K562 (cell line): Measurements from ENCODE around the gene VPS13D. TPM values are rescaled to one million over a fixed set of nuclear protein-coding genes. Genes with fewer than 3 reads are reported as not detected.

Experiments used
- ARID4B ChIP-seq: sonication (generic); formaldehyde crosslinking; IDR thresholded peaks from 2 replicates; pipeline ENCODE4 v1.8.0; 2022; ENCODE audit warnings: mild to moderate bottlenecking, missing genetic modification reagents
- ATF6 ChIP-seq: sonication (generic); formaldehyde crosslinking; IDR thresholded peaks from 2 replicates; pipeline ENCODE4 v1.4.0; 2020; ENCODE audit warnings: mild to moderate bottlenecking, missing genetic modification reagents
- HDGF ChIP-seq: fragments of 450-650 bp; IDR thresholded peaks from 2 replicates; pipeline ENCODE4 v1.6.1; 2016
- IRF9 ChIP-seq: fragments of 450-650 bp; IDR thresholded peaks from 2 replicates; pipeline ENCODE4 v1.6.1; 2016; ENCODE audit warnings: missing biosample characterization, missing genetic modification characterization
- KLF6 ChIP-seq: fragments of 250-450 bp; sonication (Bioruptor Pico); IDR thresholded peaks from 2 replicates; pipeline ENCODE4 v1.4.0; 2020; ENCODE audit warnings: mild to moderate bottlenecking, moderate library complexity, borderline replicate concordance
- MEF2A ChIP-seq: IDR thresholded peaks from 2 replicates; pipeline ENCODE4 v1.6.1; 2011; ENCODE audit warnings: low read depth, mild to moderate bottlenecking, low read length, moderate library complexity; ENCODE audit not compliant: control insufficient read depth
- PTTG1 ChIP-seq: fragments of 450-650 bp; IDR thresholded peaks from 2 replicates; pipeline ENCODE4 v1.6.1; 2016; ENCODE audit warnings: low read depth, mild to moderate bottlenecking, missing genetic modification characterization, missing compliant biosample characterization
- RAD51 ChIP-seq: fragments of 450-650 bp; IDR thresholded peaks from 2 replicates; pipeline ENCODE4 v1.7.1; 2016; ENCODE audit warnings: low read depth, mild to moderate bottlenecking, borderline replicate concordance
- SMAD2 ChIP-seq: fragments of 150-350 bp; IDR thresholded peaks from 2 replicates; pipeline ENCODE4 v1.6.1; 2014; ENCODE audit warnings: low read depth, mild to moderate bottlenecking, low read length
- SREBF1 ChIP-seq: fragments of 150-350 bp; IDR thresholded peaks from 2 replicates; pipeline ENCODE4 v1.6.1; 2014; ENCODE audit warnings: antibody characterized with exemption, low read depth, low read length, borderline replicate concordance
- TAF15 ChIP-seq: fragments of 200-400 bp; formaldehyde crosslinking; IDR thresholded peaks from 2 replicates; pipeline ENCODE4 v1.6.1; 2017; ENCODE audit warnings: mild to moderate bottlenecking, low read depth, low read length, moderate library complexity
- ZNF184 ChIP-seq: sonication (generic); formaldehyde crosslinking; IDR thresholded peaks from 2 replicates; pipeline ENCODE4 v1.5.0; 2020; ENCODE audit warnings: missing genetic modification reagents
- ZNF197 ChIP-seq: fragments of 200-800 bp; sonication (Bioruptor generic); IDR thresholded peaks from 2 replicates; pipeline ENCODE4 v1.6.1; 2016; ENCODE audit warnings: low read depth, missing genetic modification characterization, missing compliant biosample characterization
- ZNF232 ChIP-seq: sonication (generic); formaldehyde crosslinking; IDR thresholded peaks from 2 replicates; pipeline ENCODE4 v1.8.0; 2022; ENCODE audit warnings: mild to moderate bottlenecking, missing genetic modification reagents
- ZNF511 ChIP-seq: sonication (generic); formaldehyde crosslinking; IDR thresholded peaks from 2 replicates; pipeline ENCODE4 v1.8.0; 2022; ENCODE audit warnings: mild to moderate bottlenecking, missing genetic modification reagents
- ZNF766 ChIP-seq: fragments of 200-800 bp; sonication (Bioruptor generic); conservative IDR thresholded peaks from 2 replicates; pipeline ENCODE4 v1.6.1; 2016; ENCODE audit warnings: missing genetic modification characterization, missing compliant biosample characterization
- polyA plus RNA-seq, 8 experiments: library from polyadenylated mRNA; depleted of rRNA in 4 of 8; stranded (reverse) in 5 of 8; unstranded in 3 of 8; fragments of >200 nt; fragmentation: Nextera tagmentation in 2 of 8; fragmentation: Illumina TruSeq in 1 of 8; extraction: Ambion mirVana in 2 of 8; extraction: Trizol in 1 of 8; gene quantifications; 2 replicates each; pipeline versions ENCODE4 v1.2.1 to v1.2.3, GENCODE V29; 2011 to 2014; ENCODE audit warnings: inconsistent platforms in 1 of 8, missing spikeins in 1 of 8
- total RNA-seq, 7 experiments: library from RNA; depleted of rRNA in 6 of 7; stranded (reverse); fragments of >200 nt in 6 of 7; fragmentation: Illumina TruSeq in 2 of 7; extraction: Trizol in 2 of 7; gene quantifications; 2 replicates each; pipeline versions ENCODE4 v1.2.1 to v1.2.3, GENCODE V29; 2011 to 2021; ENCODE audit warnings: low replicate concordance in 1 of 7

Gene VPS13D
- total and polyA plus RNA-seq, 9 of the 15 experiments (the other 6 are each of a cell fraction or from before 2014, with no cell fraction given) = 6.1 to 51.5 (median 38.5) TPM

GRCh38 chr1:12477936-12478611 is 248.2 kb downstream of the VPS13D start (continued):
- TF ChIP-seq IRF9 (tag) (no peak), ZNF766 (peak; percentile 71), TAF15 (no peak), ARID4B (CRISPR knock-in tag) (peak; percentile 59), MEF2A (peak; percentile 53; the same call in 1 of the 2 replicates), ATF6 (CRISPR knock-in tag) (0 out of 2 replicates have a peak, but pooled peaks have one; percentile 28), PTTG1 (tag) (no peak), HDGF (no peak), ZNF232 (CRISPR knock-in tag) (0 out of 2 replicates have a peak, but pooled peaks have one; percentile 46), ZNF511 (CRISPR knock-in tag) (peak; percentile 66; the same call in 1 of the 2 replicates), ZNF197 (no peak), KLF6 (CRISPR knock-in tag) (peak; percentile 68; the same call in 1 of the 2 replicates), SMAD2 (no peak), ZNF184 (CRISPR knock-in tag) (no peak), SREBF1 (no peak), RAD51 (peak; percentile 46; the same call in 1 of the 2 replicates)
